GM12874 (cell line): Measurements from ENCODE around the gene GUCY1A1.

Source experiments
- TF ChIP-seq, protein P1 (sequence below): IDR thresholded peaks from 2 replicates; pipeline ENCODE4 v1.5.1; 2011; ENCODE audit warnings: low read depth, mild to moderate bottlenecking, control low read depth, low read length, moderate library complexity; ENCODE audit not compliant: insufficient read depth

The GUCY1A1 gene

DNA sequence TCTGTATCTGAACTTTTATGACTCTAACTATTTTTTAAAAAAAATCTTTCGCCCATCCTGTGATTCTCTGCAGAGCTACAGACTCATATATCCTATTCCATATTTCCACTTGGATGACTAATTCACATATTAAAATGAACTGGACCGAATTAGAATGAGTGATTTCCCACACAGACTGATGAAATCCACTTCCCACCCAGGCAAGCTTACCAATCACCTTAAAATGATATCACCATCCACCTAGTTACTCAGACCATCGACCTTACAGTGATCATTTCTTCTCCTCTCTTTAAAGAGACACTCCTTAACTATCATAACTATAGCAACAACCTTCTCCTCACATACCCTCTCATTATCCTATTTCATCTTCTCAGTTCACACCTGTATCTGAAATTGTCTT is 58.1 kb downstream of the GUCY1A1 start:
- TF ChIP-seq, protein P1, sequence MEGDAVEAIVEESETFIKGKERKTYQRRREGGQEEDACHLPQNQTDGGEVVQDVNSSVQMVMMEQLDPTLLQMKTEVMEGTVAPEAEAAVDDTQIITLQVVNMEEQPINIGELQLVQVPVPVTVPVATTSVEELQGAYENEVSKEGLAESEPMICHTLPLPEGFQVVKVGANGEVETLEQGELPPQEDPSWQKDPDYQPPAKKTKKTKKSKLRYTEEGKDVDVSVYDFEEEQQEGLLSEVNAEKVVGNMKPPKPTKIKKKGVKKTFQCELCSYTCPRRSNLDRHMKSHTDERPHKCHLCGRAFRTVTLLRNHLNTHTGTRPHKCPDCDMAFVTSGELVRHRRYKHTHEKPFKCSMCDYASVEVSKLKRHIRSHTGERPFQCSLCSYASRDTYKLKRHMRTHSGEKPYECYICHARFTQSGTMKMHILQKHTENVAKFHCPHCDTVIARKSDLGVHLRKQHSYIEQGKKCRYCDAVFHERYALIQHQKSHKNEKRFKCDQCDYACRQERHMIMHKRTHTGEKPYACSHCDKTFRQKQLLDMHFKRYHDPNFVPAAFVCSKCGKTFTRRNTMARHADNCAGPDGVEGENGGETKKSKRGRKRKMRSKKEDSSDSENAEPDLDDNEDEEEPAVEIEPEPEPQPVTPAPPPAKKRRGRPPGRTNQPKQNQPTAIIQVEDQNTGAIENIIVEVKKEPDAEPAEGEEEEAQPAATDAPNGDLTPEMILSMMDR, result no peak

DNA sequence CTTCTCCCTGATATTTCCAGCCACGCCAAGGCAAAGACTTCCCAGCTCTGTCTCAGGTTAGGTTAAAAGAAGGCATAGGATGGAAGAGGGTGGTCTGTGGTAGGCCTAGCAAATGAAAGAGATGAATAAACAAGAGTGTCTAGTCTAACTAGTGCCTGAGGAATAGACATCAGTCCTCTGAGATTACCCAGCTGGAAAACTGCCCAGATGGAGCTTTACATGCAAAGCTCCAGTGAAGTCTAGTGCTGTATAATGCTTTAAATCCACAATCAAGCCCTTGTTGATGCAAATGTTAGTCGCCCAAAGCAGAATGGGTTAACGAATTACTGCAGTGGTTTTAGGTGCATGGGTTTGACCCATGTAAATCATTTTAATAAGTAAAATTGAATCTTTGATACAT is 67.4 kb downstream of the GUCY1A1 start:
- TF ChIP-seq, protein P1, result no peak

DNA sequence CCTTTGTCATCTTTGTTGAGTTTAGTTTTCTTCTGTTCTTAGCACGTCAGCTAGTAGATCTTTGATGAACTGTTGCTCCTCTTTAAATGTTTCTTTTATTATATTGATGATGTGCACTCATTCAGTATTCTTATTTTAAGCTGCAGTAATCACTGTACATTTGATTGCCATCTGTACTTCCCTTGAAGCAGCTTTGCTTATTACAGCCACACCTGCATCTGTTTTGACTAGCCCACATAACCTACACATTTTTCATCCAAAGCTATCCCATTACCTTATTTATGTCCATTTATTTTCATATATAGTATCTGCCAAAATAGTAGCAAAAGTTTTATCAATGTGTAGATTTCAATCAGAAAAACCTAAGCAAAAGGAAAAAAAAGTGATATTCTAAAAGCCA is 68.3 kb downstream of the GUCY1A1 start:
- TF ChIP-seq, protein P1, result no peak

DNA sequence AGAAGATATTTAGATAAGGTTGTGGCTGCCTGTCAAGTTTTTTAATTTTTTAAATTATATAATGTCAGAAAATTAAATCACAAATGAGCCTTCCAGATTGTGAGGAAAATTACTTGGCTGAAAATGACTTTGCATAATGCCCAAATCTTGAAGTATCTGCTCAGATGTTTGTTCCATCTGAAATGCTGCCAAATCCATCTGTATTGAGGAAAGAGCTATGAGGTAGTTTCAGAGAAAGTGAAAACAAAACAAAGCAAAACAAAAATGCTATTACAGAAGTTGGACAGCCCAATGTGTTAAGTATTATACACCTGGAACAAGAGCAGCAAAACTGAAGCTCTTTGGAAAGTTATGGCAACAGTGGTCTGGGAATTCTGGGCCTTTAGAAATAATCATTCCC is 68.8 kb downstream of the GUCY1A1 start:
- TF ChIP-seq, protein P1, result no peak

DNA sequence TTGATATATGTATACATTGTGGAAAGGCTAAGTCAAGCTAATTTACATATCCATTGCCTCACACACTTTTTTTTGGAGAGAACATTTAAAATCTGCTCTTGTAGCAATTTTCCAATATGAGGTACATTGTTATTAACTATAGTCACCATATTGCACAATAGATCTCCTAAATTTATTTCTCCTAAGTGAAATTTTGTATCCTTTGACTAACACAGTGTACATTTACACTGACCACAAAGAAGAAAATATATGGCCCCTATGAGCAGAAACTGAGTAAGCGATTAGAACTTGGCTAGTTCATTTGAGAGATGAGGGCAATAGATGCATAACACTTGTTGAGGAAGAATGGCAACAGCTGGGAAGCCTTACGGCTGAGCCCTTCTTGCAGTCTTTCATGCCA is 71.9 kb downstream of the GUCY1A1 start:
- TF ChIP-seq, protein P1, result no peak

DNA sequence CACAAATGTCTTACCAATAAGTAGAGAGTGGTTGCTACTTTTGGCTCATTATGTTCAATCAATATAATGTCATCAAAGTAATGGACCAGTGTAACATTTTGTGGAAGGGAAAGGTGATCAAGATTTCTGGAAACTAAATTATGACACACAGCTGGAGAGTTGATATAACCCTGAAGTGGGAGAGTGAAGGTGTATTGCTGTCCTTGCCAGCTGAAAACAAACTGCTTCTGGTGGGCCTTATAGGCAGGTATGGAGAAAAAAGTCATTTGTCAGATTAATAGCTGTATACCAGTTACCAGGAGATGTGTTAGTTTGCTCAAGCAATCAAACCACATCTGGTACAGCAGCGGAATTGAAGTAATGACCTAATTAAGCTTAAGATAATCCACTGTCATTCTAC is 74.9 kb downstream of the GUCY1A1 start:
- TF ChIP-seq, protein P1, result no peak

DNA sequence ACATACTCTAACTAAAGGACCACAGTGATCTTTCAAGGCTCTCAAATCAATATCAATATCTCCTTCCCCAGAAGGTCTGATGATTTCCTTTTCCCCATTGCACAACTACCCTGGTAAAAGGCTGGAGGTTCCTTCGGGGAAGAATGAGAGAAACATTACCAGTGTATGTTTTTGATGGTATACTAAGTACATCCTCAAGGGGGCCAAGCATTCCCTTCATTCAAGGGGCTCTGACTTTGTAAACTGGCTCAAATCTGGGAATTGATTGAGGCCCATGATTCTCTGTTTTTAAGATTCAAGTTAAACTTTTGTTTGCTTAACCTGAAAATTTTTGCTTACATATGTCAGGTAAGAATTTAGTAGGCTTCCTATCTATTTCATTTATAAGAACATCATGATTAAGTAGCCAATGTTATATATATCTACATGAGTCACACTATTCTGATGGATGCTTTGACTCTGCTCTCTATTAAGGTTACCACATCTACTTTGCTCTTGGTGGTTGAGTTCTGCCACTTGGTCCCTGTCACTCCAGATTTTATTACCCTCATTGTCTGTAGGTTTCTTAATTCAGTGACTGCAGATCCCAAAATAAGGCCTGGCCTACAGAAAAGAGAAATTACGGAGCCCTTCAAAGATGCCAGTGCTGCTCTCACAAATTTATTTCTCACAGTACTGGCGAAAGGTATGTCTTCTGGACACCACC is 75.8 kb downstream of the GUCY1A1 start:
- TF ChIP-seq, protein P1, result no peak

DNA sequence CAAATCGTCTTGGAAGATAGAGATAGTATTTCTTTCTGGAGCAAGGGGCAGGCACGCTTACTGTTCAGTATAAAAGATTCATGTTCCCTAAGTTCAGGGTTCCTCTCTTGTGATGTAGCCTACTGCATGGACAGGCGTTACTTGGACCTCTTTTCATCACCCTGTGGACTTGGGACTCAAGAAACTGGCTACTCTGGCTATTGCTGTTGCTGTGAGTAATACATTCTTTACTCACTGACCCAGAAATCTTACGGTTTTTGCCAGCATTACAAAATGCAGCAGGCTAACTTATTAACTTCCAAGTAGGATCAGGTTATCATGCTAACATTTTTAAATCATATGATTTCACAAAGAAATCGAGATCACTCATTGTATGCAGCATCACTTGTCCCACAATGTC is 79.3 kb downstream of the GUCY1A1 start:
- TF ChIP-seq, protein P1, result no peak
